Effector CD8-positive, alpha-beta T cell (primary cell): ENCODE results near the gene VEPH1.

Experiments
- DNase-seq: peaks from one replicate; lab custom pipeline; 2025; lab: John Stamatoyannopoulos, UW
- total RNA-seq, 4 experiments: gene quantifications; one replicate each; lab custom pipeline; 2026; lab: John Stamatoyannopoulos, UW

Gene VEPH1
- total RNA-seq, result 0 to 0.36 (median 0.09) reads per million in 4 experiments

GRCh38 chr3:157502916-157503595, at the start of gene VEPH1:
Gene VEPH1, minus strand, starts transcription at chr3:157503416. Its CDS starts 8,067 bp downstream, at chr3:157495349.
- DNase-seq, result no peak

DNA sequence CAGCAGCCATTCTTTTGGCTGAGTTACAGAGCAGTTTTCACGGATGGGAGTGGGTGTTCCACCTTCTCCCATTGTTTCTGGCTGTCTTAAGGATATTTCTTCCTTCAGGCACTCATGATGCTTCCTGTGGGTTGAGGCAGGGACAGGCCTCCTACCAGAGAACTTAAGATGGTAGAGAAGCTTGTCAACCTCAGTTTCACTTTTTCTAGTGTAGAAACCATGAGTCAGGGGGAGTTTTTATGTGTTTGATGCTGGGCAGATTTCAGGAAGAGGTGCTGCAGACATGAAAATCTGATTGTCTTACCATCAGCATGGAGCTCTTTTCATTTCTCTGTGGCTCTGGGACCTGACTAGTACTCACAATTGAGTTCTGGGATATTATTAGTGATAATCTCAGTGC, 48.7 kb upstream of the VEPH1 start:
- DNase-seq, result no peak

- no peak for DNase-seq
Measured at GRCh38 chr3:157549498-157549897, 46.3 kb upstream of the VEPH1 start.

DNA sequence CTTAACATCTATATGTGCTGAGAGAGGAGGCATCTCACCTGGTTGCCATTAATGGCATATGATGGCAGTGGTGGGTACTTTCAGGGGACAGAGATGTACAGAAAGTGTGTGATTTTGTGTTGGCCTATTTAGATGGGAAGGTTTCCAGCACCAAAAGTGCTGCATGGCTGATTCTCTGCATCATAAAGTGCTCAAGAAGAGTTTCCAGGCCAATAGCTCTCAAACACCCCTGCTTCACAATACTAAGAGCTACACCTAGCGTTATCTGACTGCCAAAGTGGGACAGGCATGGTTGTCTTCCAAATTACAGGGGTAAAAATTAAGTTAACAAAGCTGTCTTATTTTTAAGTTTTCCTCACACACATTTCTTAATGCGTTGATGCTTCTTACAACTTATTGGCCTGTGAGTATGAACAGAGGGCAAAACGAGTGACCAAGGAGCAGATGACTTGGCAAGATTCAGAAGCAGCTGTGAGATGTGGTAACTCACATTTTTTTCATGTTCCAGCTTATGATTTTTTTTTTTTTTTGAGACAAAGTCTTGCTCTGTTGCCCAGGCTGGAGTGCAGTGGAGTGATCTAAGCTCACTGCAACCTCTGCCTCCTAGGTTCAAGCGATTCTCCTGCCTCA, 41.4 kb upstream of the VEPH1 start:
- DNase-seq, result no peak

DNA sequence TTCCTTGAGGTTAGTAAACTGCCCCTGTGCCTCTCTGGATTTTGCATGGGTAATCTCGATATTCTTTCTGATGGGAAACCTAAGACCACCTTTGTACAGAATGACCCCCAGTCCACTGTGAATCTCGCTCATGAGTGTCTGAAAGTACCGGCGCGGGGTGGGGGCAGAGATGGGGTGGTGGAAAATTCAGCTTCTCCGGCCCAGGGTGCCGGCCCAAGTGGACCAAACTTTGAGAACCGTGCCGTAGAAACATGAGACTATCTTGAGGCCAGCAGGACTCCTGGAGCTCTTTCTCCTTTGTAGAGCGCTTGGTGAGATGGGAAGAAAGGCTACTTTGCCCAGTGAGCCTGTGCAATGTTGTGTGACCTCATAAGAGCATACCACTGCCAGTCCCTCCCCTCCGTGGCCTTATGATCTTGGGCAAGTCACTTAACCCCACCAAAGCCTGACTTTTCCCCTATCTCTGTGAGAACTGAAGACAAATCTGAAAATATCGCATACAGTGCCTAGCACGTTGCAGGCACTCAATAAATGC, 40.4 kb upstream of the VEPH1 start:
- DNase-seq, result no peak

GRCh38 chr3:157542711-157543500, 39.7 kb upstream of the VEPH1 start:
- no peak for DNase-seq

GRCh38 chr3:157541506-157542236, 38.5 kb upstream of the VEPH1 start:
- DNase-seq, result no peak

DNA sequence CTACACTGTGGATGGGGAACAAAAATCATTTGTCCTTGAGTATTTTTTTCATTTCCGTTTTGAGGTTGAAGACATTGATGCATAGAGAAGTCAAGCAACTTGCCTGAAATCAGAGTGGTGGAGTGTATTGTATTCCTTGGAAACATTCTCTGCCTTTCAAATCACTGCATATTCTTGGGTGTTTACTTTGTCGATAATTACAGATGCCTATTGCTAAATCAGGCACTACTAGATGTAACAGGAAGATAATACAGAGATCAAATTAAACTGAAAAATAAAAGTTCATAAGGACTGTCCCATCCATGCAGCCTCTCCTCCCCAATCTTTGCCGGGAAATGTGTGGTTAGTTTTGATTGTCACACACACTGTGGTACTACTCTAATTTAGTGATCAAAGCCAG, 37.4 kb upstream of the VEPH1 start:
- DNase-seq, result no peak

DNA sequence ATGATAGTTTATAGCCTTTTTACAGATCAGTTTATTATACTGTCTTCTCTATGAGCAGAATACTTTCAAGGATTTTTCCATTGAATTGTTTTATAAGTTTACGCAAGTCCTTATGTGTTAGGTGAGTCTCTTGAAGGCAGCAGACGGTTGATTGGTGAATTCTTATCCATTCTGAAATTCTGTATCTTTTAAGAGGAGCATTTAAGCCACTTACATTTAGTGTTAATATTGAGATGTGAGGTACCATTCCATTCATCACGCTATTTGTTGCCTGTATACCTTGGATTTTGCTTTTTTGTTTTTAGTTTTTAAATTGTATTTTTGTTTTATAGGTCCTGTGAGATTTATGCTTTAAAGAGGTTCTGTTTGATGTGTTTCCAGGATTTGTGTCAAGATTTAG, 32.5 kb upstream of the VEPH1 start:
- no peak for DNase-seq

DNA sequence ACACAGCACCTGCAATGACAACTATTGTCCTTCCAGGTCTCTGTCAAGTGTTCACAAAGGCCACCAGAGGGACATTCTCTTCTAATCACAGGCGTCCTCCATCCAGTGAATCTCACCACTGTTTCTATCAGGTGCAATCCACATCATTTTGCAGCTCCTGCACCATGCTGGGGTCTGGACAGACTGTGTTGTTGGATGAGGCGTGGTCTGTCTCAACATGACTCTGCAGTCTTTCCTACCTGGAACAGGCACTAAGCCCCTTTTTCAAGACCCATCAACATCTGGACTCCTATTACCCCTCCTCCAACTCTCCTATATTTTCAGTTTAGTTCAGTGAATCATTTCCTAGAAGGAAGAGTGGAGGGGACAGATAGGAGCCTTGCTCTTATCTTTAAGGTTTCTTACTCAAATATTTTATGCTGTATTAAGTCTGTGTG, 31.5 kb upstream of the VEPH1 start:
- no peak for DNase-seq

GRCh38 chr3:157533298-157534070, 30.3 kb upstream of the VEPH1 start:
- DNase-seq, result no peak

- no peak for DNase-seq
Measured at GRCh38 chr3:157532529-157533297, 29.5 kb upstream of the VEPH1 start.

GRCh38 chr3:157531771-157532170, 28.6 kb upstream of the VEPH1 start:
- no peak for DNase-seq

DNA sequence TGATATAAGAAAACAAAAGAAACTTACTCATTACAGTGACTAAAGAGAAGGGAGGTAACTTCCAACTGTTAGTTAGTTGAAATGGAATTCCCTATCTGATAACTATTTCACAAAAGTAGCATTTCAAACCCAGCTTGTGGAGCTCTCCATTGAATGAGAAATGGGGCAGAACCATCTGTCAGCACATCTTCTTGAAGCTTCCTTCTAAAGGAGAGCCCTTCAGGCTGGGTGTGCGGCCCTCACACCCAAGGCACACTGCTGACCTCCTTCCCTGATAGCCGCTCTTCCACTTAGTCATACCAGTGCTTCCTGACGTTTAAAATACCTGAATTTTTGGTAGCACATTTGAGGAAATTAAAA, 28.1 kb upstream of the VEPH1 start:
- DNase-seq, result no peak

- no peak for DNase-seq
Measured at GRCh38 chr3:157530637-157531300, 27.6 kb upstream of the VEPH1 start.

DNA sequence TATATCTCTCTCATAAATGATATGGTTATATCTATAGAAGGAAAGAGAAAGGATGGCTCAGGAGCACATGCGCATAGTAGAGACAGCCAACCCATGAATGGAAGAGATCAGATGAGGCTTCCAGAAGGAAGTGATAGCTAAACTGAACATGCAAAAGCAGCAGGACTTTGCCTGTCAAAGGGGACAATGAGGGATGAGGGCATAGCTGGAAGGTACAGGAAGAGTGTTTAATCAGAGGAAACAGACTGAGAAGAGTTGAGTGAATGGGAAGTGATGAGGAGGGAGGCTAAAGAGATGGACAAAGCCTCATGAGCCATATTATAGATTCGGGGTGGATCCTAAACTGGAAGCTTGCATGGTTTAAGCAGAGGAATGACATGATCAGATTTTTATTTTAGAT, 26.5 kb upstream of the VEPH1 start:
- DNase-seq, result no peak

DNA sequence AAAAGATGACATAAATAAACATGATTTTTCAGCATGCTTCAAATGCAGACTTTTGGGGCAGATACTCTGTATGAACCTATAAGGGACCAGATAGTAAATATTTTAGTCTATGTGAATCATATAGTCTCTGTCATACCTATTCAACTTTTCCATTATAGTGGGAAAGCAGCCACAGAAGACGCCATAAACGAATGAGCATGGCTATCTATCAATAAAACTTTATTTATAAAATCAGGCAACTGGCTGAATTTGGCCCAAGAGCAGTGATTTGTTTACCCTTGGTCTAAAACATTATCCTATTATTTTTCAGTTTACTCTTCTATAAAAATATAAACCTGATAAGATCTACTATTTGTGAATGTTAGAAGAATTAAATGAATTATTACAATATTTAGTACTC, 25.9 kb upstream of the VEPH1 start:
- DNase-seq, result no peak

- DNase-seq, result no peak
Measured at GRCh38 chr3:157527131-157527881, 24.1 kb upstream of the VEPH1 start.

DNA sequence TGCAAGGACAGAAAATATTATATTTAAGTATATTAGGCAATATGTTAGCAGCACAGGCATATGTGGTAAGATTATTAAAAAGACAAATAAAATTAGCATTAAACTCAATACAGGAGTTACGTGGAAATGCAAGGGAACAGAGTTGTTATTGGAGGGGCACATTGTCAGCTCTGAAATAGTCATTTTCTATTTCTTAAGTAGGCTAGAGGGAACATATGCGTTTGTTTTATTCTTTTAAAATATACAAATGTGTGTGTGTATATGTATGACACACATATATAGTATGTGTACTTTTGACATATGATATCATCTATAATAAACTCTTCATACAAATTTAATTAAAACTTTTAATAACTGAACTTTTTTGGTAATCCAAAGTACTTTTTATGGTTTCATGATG, 22.8 kb upstream of the VEPH1 start:
- no peak for DNase-seq
